NCI-H82 (cell line): ENCODE measurements around the gene RASAL1.
"Not testable (repeated sequence)": the region's sequence is repeated elsewhere in the genome, so short reads cannot be mapped to it uniquely, and the experiment has no call there.

Experiments
- DNase-seq: peaks from one replicate; lab custom pipeline; 2025; lab: John Stamatoyannopoulos, UW

Gene RASAL1

DNA sequence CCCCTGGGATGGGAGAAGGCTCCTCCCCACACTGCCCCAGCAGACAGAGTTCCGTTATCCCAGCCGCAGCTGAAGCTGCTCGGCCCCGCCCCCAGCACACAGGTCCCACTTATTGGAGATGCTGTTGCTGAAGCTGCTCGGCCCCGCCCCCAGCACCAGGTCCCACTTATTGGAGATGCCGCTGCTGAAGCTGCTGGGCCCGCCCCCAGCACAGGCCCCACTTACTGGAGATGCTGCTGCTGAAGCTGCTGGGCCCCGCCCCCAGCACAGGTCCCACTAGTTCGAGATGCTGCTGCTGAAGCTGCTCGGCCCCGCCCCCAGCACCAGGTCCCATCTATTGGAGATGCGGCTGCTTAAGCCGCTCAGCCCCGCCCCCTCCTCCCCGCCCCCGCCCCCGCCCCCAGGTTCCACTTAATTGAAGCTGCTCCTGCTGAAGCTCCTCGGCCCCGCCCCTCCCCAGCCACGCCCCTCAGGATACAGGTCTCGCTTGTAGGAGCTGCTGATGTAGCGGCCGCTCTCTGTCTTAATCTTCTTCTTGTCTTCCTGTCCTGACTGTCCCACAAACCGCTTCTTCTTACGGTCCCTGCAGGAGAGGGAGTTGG lies 26.0 kb upstream of the RASAL1 start:
- peak; percentile 99 for DNase-seq

DNA sequence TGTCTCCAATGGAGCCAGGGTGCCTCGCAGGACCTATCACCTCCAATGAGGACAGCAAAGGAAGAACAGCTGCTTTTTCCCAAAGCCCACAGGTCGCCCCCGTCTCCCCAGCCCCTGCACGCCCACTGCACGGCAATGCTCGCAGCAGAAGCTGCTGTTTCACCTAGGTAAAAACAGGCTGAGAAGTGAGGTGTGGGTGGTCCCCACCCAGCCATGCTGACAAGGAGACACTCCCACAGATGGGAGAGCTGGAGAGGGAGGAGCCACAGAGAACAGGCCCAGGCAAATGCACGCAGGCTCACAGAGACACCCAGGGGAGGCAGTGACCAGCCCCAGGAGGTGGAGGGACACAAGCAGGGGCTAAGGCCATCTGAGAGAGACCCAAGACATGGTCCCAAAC lies 24.4 kb upstream of the RASAL1 start:
- no peak for DNase-seq

DNA sequence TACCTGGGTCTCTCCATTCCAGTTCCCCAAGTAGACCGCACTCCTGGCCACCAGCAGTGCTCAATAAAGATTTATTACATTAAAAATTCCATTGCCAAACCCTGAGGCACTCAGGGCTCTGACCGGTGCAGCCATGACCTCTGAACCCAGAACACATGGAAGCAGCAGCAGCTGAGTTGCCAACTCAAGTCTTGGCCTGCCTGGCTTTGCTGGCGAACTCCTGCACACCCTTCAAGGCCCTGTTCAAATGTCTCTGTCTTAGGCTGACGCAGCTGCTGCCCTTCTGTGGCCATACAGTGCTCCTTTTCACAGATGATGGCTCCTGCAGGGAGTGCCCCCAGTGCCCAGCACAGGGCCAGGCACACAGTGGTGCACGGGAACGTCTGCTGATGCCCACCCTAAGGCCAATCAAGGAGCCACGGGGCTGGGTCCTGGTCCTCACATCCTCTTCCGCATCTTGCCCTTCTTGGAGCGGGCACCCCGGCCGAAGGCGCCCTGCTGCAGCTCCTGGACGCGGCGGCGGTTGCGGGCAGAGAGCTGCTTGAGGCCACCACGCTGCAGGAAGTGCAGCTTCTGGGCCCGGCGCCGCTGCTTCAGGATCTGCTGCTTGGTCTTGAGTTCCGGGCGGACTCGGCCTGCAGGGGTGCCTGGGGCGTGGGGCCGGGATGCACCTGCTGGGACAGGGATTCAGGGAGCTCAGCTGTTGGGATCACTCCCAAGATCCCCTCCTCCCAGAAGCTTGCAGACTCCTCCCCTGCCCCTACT lies 23.1 kb upstream of the RASAL1 start:
- DNase-seq = no peak

DNA sequence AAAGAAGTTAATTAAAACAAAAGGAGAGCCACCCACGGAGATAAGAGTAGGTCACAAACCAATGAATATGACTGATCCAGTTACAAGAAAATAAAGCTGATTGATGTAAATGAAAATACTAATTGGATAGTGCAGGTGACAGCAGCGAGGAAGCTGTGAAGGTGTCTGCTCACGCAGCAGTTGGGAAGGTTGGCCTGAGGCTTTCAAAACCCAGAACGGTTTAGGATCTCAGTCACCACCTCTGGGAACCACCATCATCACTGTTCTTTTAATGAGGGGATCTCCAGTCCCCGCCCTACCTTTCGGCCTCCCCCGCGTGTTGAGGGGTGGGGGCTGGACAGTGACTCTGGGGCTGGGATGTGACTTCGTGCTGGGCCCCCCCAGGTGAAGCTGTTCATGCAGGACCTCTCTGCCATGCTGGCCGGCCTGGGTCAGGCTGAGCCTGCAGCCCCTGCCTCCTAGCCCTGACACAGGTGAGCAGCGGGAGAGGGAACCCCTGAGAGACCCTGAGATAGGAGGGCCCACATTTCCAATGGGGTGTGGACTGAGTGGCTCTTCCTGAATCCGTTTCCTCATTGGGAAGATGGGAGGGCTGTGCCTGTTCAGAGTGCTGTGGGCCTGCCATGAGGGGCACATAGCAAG lies 21.8 kb upstream of the RASAL1 start:
- DNase-seq = peak; percentile 56

DNA sequence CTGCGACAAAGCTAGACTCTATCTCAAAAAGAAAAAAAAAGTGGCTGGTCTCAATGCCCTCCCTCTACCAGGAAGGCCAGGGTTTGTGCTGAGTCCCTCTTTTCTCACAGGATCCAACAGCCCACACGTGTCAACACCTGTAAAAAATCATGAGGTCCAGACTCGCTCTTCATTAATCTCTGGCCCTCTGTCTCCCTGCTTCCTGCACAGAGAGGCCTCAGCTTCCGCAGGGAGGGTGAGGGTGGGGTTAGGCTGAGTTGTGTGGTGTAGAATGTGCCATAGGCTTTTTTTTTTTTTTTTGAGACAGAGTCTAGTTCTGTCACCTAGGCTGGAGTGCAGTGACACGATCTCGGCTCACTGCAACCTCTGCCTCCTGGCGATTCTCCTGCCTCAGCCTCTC lies 20.1 kb upstream of the RASAL1 start:
- DNase-seq = no peak

DNA sequence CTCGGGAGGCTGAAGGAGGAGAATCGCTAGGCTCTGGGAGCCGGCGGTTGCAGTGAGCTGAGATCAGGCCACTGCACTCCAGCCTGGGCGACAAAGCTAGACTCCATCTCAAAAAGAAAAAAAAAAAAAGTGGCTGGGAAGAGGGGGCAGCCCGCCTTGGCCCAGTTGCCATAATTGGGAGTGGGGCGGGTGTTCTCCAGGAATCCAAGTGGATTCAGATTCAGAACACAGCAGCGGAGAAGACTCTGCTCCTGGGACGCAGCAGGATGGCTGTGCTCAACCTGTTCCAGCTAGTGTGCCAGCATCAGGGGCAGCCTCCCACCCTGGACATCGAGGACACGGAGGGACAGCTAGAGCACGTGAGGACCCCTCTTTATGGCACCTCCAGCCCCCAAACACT lies 19.5 kb upstream of the RASAL1 start:
- DNase-seq = no peak

DNA sequence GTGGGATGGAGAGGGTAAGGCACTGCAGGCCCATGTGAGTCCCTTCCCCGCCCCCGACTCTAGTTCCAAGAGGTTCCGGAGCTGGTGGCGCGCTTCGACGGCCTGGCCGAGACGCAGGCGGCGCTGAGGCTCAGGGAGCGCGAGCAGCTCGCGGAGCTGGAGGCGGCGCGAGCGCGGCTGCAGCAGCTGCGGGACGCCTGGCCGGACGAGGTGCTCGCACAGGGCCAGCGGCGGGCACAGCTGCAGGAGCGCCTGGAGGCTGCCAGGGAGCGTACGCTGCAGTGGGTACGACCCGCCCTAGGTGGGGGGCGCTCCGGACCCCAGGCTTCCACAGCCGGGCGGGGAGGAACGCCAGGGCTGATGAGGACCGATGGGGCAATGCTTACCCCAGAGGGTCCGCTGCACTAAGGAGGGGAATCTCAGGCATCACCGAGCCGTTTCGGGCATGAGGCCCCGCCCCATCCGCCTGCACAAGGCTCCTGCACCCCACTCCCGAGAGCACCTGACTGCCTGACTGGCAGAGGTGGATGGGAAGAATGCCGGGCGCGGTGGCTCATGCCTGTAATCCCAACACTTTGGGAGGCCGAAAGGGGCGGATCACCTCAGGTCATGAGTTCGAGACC lies 18.9 kb upstream of the RASAL1 start:
- peak; percentile 32 for DNase-seq

DNA sequence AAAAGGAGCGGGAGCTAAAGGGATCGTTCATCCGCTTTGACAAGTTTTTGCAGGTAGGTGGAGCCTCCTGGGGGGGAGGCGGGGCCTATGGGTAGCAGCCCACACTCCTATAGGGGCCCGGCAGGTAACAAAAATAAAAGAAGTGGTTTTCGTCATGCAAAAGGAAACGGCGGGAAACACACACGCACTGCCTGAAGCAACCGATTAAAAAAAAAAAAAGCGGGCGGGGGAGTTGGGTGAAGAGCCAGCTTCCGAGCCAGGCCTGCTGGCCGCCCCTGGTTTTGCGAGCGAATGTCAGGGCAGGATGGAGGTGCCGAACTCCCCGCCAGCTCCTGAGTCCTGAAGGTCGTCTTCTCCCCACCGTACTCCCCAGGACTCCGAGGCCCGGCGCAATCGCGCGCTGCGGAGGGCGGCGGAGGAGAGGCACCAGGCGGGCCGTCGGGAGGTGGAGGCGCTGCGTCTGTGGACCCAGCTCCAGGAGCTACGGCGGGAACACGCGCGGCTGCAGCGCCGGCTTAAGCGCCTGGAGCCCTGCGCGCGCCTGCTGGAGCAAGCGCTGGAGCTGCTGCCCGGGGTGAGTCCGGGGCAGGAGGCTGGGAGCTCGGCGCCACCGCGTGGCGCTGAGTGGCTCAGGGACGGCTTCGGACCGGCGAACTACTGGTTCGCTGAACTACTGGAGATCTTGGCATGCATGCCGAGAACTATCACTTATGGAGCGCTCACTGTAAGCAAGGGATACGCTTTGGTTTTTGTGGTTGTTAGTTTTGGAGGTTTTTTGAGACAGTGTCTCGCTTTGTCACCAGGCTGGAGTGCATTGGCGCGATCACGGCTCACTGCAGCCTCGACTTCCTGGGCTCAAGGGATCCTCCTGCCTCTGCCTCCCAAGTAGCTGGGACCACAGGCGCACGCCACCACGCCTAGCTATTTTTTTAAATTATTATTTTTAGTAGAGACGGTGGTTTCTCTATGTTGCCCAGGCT lies 17.6 kb upstream of the RASAL1 start:
- peak; percentile 85 for DNase-seq

GRCh38 chr12:113152196-113152834 lies 16.8 kb upstream of the RASAL1 start:
- DNase-seq = no peak

- DNase-seq = no peak
Observed at GRCh38 chr12:113151655-113152054, 16.1 kb upstream of the RASAL1 start.

DNA sequence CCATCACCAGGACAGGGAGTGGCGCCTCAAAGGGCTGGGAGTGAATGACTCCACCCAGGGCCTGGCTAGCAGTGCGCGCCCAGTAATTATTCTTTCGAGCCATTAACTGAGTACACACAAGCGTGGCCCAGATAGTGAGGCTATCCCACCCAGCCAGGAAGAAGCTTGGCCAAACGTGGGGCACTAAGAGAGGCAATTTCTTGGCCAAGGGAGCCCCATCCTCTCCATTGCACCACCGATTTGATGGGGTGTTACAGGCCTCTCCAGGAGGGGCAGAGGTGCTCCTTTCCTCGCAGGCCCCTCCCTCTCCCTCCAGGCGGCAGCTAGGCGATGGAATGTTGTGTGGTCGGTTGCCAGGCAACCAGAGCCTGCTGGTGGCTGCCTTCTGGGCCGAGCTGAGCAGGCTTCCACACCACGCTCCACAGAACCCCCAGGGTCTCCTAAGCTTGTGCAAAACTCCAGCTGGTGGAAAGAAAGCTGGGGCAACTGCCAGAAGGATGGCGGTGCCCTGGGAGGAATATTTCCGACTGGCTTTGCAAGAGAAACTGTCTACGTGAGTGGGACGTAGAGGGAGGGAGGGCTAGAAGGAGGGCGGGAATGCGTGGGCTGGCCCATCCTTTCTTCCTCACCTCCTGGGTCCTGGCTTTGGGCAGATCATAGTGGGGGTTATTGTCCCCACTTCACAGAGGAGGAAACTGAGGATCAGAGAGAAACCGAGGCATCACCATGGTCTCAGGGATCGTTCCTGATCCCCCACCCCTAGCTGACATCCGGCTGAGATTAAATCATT lies 14.0 kb upstream of the RASAL1 start, which contains the start of gene CFAP73:
TSS of gene CFAP73 (plus strand) at position 364 of the 790 bp plus-strand sequence. CDS start at position 498, 134 bp downstream.
- peak; percentile 93 for DNase-seq

GRCh38 chr12:113146999-113147398 lies 11.4 kb upstream of the RASAL1 start:
- no peak for DNase-seq

GRCh38 chr12:113145720-113146551 lies 10.4 kb upstream of the RASAL1 start:
- DNase-seq = no peak

DNA sequence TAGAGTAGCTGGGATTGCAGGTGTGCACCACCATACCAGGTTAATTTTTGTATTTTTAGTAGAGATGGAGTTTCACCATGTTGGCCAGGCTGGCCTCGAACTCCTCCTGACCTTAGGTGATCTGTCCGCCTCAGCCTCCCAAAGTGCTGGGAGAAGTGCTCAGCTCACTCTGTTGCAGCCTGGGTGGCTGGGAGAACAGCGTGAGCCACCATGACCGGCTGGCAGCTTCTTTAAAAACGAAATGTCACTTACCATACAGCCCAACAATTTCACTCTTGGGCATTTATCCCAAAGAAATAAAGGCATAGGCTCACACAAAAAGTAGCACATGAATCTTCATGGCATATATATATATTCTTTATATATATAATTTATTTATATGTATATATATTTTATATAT lies 9.2 kb upstream of the RASAL1 start:
- DNase-seq = no peak

DNA sequence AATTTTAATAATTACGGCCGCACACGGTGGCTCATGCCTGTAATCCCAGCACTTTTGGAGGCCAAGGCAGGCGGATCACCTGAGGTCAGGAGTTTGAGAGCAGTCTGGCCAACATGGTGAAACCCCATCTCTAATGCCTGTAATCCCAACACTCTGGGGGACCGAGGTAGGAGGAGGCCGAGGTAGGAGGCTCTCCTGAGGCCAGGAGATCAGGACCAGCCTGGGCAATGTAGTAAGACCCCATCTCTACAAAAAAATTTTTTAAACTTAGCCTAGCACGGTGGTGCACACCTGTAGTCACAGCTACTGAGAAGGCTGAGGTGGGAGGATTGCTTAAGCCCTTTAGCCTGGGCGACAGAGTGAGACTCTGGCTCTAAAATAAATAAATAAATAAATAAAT lies 8.4 kb upstream of the RASAL1 start:
- DNase-seq = no peak

GRCh38 chr12:113142886-113143332 lies 7.3 kb upstream of the RASAL1 start:
- DNase-seq = no peak

GRCh38 chr12:113142173-113142885 lies 6.8 kb upstream of the RASAL1 start:
- DNase-seq = no peak

- DNase-seq = not testable (repeated sequence)
Observed at GRCh38 chr12:113141716-113142115, 6.2 kb upstream of the RASAL1 start.

DNA sequence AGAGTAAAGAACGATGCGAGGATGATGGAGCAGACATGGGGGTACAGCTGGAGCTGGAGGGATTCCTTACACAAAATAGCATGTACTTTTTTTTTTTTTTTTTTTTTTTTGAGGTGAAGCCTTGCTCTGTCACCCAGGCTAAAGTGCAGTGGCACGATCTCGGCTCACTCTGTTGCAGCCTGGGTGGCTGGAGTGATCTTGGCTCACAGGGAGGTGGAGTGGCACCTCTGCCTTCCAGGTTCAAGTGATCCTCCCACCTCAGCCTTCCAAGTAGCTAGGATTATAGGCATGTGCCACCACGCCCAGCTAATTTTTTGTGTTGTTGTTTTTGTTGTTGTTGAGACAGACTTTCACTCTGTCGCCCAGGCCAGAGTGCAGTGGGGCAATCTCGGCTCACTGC lies 5.1 kb upstream of the RASAL1 start:
- no peak for DNase-seq
